GM12865 (cell line): ENCODE measurements around the gene MAML3.

Source experiments
- DNase-seq: peaks from one replicate; pipeline ENCODE4 v3.0.0; 2010; ENCODE audit warnings: low read depth
- H3K4me3 ChIP-seq: 2 replicates; pipeline ENCODE4 v1.5.1; 2011; ENCODE audit warnings: mild to moderate bottlenecking, low read depth, low read length, control low read depth
- TF ChIP-seq, protein P1 (sequence below): IDR thresholded peaks from 2 replicates; pipeline ENCODE4 v1.5.1; 2011; ENCODE audit warnings: low read length, control low read depth, low read depth, inconsistent platforms; ENCODE audit not compliant: insufficient read depth; ENCODE audit errors: missing control alignments

Gene MAML3

GRCh38 chr4:139779691-139780090, 374.3 kb downstream of the MAML3 start:
- TF ChIP-seq, protein P1, sequence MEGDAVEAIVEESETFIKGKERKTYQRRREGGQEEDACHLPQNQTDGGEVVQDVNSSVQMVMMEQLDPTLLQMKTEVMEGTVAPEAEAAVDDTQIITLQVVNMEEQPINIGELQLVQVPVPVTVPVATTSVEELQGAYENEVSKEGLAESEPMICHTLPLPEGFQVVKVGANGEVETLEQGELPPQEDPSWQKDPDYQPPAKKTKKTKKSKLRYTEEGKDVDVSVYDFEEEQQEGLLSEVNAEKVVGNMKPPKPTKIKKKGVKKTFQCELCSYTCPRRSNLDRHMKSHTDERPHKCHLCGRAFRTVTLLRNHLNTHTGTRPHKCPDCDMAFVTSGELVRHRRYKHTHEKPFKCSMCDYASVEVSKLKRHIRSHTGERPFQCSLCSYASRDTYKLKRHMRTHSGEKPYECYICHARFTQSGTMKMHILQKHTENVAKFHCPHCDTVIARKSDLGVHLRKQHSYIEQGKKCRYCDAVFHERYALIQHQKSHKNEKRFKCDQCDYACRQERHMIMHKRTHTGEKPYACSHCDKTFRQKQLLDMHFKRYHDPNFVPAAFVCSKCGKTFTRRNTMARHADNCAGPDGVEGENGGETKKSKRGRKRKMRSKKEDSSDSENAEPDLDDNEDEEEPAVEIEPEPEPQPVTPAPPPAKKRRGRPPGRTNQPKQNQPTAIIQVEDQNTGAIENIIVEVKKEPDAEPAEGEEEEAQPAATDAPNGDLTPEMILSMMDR = no peak
- DNase-seq = no peak
- H3K4me3 ChIP-seq = no peak overlapping the region

GRCh38 chr4:139777757-139778156, 376.2 kb downstream of the MAML3 start:
- no peak overlapping the region for H3K4me3 ChIP-seq
- TF ChIP-seq, protein P1 = no peak

DNA sequence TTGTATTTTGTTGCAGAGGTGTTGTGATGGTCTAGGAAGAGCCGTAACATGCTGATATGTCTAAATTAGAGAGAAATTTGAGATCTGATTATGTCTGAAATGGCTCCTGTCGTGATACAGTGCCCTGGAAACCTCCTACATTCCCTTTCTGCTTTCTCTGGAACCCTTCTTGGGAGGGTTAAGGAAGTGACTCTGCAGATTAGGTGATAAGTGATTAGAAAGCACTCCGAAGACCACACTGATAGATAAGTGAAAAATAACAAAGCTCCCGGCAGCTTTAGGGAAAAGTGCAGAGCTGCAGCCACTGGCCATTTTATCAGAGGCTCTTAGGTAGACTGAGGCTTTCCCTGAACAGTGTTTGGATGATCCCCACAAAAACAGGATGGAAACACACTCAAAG, 377.7 kb downstream of the MAML3 start:
- DNase-seq = no peak
- TF ChIP-seq, protein P1 = no peak
- H3K4me3 ChIP-seq = no peak overlapping the region

More at GRCh38 chr4:139777757-139778156, 376.2 kb downstream of the MAML3 start:
- DNase-seq = no peak

DNA sequence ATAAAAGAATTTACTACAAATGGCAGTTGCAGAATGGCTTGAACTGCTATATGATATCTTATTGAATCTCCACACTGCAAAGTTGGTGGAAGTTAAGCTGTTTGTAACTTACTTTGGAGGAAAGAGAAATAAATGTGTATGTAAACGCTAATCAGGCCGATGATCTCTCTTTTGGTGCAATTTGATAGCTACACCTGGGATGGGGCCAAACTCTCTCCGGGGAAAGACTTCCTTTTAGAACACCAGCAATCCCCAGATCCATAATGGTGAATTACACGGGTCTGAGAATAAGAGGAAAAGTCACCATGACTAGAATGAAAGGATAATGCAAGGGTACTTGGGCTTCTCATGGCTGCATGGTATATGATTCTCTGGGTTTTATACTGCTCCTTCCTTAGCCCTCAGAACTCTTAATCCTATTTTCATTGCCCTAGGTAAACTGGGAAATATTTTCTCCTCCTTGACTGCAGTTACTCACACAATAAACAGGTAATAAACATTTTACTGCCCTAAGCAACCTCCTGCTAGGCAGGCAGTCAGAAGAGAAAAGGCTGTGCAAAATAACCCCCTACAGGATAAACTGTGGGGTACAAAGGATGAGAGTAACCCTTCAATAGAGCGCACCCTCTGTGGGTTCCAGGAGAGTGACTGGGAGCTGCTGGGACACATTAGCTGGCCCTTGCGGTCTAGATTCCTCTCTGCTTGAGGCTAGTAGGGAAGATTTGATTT, 379.1 kb downstream of the MAML3 start:
- no peak overlapping the region for H3K4me3 ChIP-seq
- no peak for DNase-seq
- TF ChIP-seq, protein P1 = no peak

GRCh38 chr4:139773560-139774318, 380.2 kb downstream of the MAML3 start:
- TF ChIP-seq, protein P1 = no peak

GRCh38 chr4:139770361-139770760, 383.6 kb downstream of the MAML3 start:
- TF ChIP-seq, protein P1 = no peak
- DNase-seq = no peak
- H3K4me3 ChIP-seq = no peak overlapping the region

More at GRCh38 chr4:139773560-139774318, 380.2 kb downstream of the MAML3 start:
- DNase-seq = no peak
- no peak overlapping the region for H3K4me3 ChIP-seq

- no peak overlapping the region for H3K4me3 ChIP-seq
- TF ChIP-seq, protein P1 = no peak
Observed at GRCh38 chr4:139769364-139769763, 384.6 kb downstream of the MAML3 start.

More at GRCh38 chr4:139769364-139769763, 384.6 kb downstream of the MAML3 start:
- DNase-seq = no peak
